RPMI7951 (cell line): ENCODE results near the gene NEMP2. TPM values are rescaled to one million over a fixed set of nuclear protein-coding genes. Genes with fewer than 3 reads are reported as not detected.
"Not testable (repeated sequence)": the region's sequence is repeated elsewhere in the genome, so short reads cannot be mapped to it uniquely, and the experiment has no call there.

Experiments
- DNase-seq: peaks from one replicate; pipeline ENCODE4 v3.0.0-alpha.2; 2012; ENCODE audit warnings: low read depth
- total RNA-seq: library from RNA; depleted of rRNA; stranded (reverse); fragments of >200 nt; shearing (Covaris generic); gene quantifications from 2 replicates; pipeline ENCODE4 v1.2.3, GENCODE V29; 2014

Gene NEMP2
- total RNA-seq, 1 experiment from 2014 or later = 11.7 TPM

GRCh38 chr2:190526105-190526750 lies 8.3 kb downstream of the NEMP2 start:
- no peak for DNase-seq

- no peak for DNase-seq
These were observed 9.6 kb downstream of the NEMP2 start for GRCh38 chr2:190524928-190525327.

GRCh38 chr2:190519975-190520767 lies 14.4 kb downstream of the NEMP2 start:
- no peak for DNase-seq

- no peak for DNase-seq
These were observed 17.1 kb downstream of the NEMP2 start for GRCh38 chr2:190517468-190517867.

- DNase-seq = no peak
These were observed 18.8 kb downstream of the NEMP2 start for GRCh38 chr2:190515687-190516086.

GRCh38 chr2:190514676-190515075 lies 19.8 kb downstream of the NEMP2 start:
- DNase-seq = no peak

GRCh38 chr2:190513877-190514276 lies 20.6 kb downstream of the NEMP2 start:
- DNase-seq = no peak

GRCh38 chr2:190512539-190513095 lies 21.9 kb downstream of the NEMP2 start:
- DNase-seq = peak; percentile 36

- peak; percentile 33 for DNase-seq
These were observed 23.4 kb downstream of the NEMP2 start for GRCh38 chr2:190511104-190511503.

GRCh38 chr2:190509895-190510294 lies 24.6 kb downstream of the NEMP2 start:
- not testable (repeated sequence) for DNase-seq

GRCh38 chr2:190507135-190507534 lies 27.4 kb downstream of the NEMP2 start:
- no peak for DNase-seq

- DNase-seq = no peak
These were observed 27.9 kb downstream of the NEMP2 start for GRCh38 chr2:190506666-190507065.

GRCh38 chr2:190505696-190506095 lies 28.8 kb downstream of the NEMP2 start:
- no peak for DNase-seq

GRCh38 chr2:190504912-190505311 lies 29.6 kb downstream of the NEMP2 start:
- peak; percentile 25 for DNase-seq

GRCh38 chr2:190503088-190503487 lies 31.4 kb downstream of the NEMP2 start:
- no peak for DNase-seq

- no peak for DNase-seq
These were observed 32.7 kb downstream of the NEMP2 start for GRCh38 chr2:190501702-190502407.

GRCh38 chr2:190501231-190501630 lies 33.3 kb downstream of the NEMP2 start:
- DNase-seq = no peak

GRCh38 chr2:190500054-190500502 lies 34.4 kb downstream of the NEMP2 start:
- no peak for DNase-seq

- DNase-seq = no peak
These were observed 35.2 kb downstream of the NEMP2 start for GRCh38 chr2:190499273-190499672.

GRCh38 chr2:190497428-190497827 lies 37.1 kb downstream of the NEMP2 start:
- DNase-seq = peak; percentile 7

GRCh38 chr2:190494600-190495227 lies 39.8 kb downstream of the NEMP2 start:
- DNase-seq = not testable (repeated sequence)

GRCh38 chr2:190493095-190493494 lies 41.4 kb downstream of the NEMP2 start:
- DNase-seq = no peak
